GM19468 (cell line): ENCODE measurements around the gene ZNF48.
"Not testable (repeated sequence)": the region's sequence is repeated elsewhere in the genome, so short reads cannot be mapped to it uniquely, and the experiment has no call there.

ENCODE experiments used
- ATAC-seq: cut with Tn5 transposase; IDR thresholded peaks from one replicate; pipeline ENCODE4 v1.9.1; 2021; ENCODE audit warnings: mild to moderate bottlenecking, moderate library complexity, moderate number of reproducible peaks; ENCODE audit not compliant: unreplicated experiment; ENCODE audit errors: extremely low read depth

ZNF48 gene

DNA sequence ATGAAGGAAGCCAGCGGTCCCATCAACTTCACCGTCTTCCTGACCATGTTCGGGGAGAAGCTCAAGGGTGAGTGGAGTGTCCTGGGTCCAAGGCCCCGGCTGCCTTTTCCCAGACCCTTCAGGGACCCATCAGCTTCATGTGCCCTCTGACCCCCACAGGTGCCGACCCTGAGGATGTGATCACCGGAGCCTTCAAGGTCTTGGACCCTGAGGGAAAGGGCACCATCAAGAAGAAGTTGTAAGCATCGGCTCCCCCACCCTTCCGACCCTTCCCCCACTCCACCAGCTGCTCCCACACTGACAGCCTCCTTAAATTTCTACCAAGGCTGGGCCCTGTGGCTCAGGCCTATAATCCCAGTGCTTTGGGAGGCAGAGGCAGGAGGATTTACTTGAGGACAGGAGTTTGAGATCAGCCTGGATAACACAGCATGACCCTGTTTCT, 18.7 kb upstream of the ZNF48 start:
- ATAC-seq = no peak

DNA sequence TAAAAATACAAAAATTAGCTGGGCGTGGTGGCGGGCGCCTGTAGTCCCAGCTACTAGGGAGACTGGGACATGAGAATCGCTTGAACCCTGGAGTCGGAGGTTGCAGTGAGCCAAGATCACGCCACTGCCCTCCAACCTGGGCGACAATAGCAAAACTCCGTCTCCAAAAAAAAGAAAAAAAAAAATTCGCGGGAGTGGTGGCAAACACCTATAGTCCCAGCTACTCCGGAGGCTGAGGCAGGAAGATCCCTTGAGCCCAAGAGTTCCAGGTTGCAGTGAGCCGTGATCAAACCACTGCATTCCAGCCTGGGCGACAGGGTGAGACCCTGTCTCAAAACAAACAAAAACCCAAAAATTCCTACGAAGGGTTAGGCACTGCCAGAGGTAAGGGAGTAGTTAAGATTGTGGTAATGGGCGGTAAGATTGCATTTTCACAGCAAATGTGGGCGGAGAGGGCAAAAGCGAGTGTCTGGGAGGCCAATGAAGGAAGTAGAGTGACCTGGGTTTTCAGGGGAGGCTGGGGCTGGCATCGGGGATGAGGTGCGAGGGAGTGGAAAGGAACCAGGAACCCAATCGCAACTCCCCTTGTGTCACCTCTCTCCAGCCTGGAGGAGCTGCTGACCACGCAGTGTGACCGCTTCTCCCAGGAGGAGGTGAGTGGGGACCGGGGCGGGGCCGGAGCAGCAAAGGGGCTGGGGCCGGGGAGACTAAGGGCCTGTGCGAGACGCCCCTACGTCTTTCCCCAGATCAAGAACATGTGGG, 18.0 kb upstream of the ZNF48 start:
- ATAC-seq = no peak

GRCh38 chr16:30377812-30378235, 17.4 kb upstream of the ZNF48 start:
- ATAC-seq = no peak

- ATAC-seq = peak; percentile 55
Measured at GRCh38 chr16:30378236-30379157, 16.7 kb upstream of the ZNF48 start.

DNA sequence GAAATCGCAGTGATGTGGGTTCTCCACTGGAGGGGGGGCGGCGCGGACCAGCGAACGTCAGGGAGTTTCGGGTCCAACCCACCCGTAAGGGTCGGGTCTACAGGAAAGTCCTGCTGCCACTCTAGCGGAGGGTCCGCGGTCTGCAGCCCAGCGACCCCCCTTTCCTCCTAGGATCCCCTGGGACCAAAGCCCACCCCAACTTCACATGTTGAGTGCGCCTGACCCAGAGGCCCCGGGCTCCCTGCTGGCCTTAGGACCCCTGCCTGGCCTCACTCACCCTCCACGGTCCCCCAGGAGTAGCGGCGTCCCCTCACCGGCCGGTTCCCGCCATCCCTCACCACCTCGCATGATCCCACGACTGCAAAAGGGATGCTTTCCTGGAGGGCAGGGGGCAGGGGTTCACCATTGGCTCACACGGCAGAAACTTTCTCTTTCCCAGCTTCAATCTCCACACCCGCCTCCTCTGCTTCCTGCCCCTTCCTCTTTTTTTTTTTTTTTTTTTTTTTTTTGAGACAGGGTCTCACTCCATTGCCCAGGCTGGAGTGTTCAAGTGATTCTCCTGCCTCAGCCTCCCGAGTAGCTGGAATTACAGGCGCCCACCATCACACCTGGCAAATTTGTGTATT, 15.9 kb upstream of the ZNF48 start:
- ATAC-seq = no peak

DNA sequence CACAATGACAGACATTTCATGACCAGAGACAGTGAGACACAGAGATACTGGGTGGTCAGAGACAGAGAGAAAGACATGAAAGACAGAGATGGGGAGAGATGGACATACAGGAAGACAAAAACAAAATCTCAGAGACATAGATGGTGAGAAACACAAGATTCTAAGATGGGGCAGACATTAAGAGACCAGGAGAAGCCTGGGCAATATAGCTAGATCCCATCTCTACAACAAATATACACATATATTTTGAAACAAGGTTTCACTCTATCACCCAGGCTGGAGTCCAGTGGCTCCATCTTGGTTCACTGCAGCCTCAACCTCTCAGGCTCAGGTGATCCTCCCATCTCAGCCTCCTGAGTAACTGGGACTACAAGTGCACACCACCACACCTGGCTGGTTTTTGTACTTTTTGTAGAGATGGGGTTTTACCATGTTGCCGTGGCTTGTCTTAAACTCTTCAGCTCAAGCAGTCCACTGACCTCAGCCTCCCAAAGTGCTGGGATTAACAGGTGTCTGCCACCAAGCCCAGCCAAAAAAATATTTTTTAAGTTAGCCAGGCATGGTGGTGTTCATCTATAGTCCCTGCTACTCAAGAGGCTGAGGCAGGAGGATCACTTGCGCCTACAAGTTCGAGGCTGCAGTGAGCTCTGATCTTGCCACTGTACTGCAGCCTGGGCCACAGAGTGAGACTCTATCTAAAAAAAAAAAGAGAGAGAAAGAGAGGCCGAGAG, 15.0 kb upstream of the ZNF48 start:
- no peak for ATAC-seq

DNA sequence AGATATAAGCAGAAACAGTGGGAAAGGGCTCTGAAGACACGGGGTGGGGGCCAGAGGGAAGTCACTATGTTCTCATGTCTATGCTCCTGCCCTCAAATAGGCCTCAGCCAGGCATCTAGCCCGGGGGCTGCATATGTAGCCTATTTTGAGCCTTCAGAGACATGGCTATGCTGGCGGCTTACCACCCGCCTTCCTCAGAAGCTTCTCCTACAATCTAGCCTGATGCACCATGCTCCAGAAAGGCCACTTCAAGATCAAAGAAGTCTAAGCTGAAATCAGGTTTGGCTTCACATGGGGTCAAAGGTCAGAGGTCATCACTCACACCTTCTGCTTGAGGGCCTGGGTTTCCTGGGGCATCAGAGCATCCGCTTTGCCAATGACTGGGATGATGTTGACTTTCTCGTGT, 14.4 kb upstream of the ZNF48 start:
- no peak for ATAC-seq

GRCh38 chr16:30381291-30382041, 13.8 kb upstream of the ZNF48 start:
- no peak for ATAC-seq

DNA sequence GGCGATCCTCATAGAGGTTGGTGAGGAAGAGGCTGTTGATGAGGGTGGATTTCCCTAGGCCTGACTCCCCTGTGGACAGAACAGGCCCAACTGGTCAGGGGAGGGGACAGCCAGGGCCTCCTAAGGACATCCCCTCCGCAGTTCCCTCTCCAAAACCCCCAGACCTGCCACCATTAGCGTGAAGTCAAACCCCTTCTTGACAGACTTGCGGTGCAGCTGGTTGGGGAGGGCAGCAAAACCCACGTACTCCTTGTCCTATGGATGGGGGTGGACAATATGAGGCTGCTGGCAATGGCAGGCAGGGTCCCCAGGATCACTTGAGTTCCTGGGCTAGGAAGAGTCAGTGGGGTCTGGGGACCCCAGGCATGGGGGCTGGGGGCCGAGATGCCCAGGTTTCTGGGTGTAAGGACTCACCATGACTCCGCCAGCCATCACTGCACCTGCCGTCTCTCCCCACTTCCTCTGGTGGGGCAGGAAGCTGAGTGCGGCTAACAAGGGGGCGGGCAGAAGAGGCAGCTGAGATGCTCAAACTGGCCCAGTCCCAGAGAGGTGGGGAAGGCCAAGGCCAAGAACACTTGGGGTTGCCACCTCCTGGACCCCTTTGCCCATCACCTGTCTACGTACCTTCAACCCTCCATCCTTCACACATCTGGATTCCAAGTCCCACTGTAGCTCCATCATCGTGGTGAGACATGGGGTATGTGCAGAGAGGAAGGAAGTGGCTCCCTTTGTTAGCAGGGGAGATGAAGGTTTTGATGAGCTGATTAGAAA, 12.9 kb upstream of the ZNF48 start, which contains the start of gene SEPTIN1:
TSS of gene SEPTIN1 (minus strand) at position 451 of the 771 bp plus-strand sequence. CDS start at position 432, 19 bp downstream.
- ATAC-seq = no peak

DNA sequence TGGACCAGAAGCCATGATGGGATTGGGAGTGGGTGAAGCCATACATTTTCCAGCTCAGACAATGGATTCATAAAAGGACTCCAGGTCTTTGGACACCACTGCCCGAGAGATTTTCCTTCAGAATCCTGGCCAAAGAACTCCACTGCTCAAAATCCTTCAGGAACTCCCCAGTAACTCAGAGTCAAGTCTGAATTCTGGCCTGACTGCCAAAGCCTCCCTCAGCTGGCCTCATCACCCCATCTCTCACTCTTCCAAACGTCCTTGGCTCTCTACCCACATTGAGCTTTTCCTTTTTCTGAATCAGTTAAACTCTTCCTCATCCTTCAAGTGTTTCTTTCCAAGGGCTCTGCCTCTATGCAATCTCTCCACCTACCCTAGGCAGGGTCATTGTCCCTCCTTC, 11.7 kb upstream of the ZNF48 start:
- ATAC-seq = no peak

- ATAC-seq = no peak
Measured at GRCh38 chr16:30394592-30395154, 547 bp upstream of the ZNF48 start.

- ATAC-seq = no peak
Measured at GRCh38 chr16:30395992-30396585, 869 bp downstream of the ZNF48 start.

GRCh38 chr16:30396627-30397026, 1.4 kb downstream of the ZNF48 start:
- ATAC-seq = not testable (repeated sequence)

GRCh38 chr16:30397056-30397455, 1.8 kb downstream of the ZNF48 start:
- ATAC-seq = no peak

GRCh38 chr16:30397776-30398660, 2.8 kb downstream of the ZNF48 start:
- ATAC-seq = no peak

- ATAC-seq = no peak
Measured at GRCh38 chr16:30398661-30399434, 3.6 kb downstream of the ZNF48 start.
